PC-3 (cell line): ENCODE results near the gene ENTREP1. TPM values are rescaled to one million over a fixed set of nuclear protein-coding genes. Genes with fewer than 3 reads are reported as not detected.

ENCODE experiments used
- ATAC-seq: fragments of 200-7000 bp; cut with Tn5 transposase; 2 replicates; pipeline ENCODE4 v1.9.1; 2020; ENCODE audit warnings: mild to moderate bottlenecking, moderate library complexity
- BruUV-seq: library from RNA; stranded (reverse); fragments of 400-500 nt; replicated peaks from 2 replicates; lab custom pipeline; 2021; lab: Mats Ljungman, UMichigan
- CTCF ChIA-PET: fragments of 300-600 bp; sonication (Branson Sonifier 250); formaldehyde crosslinking; loops from one replicate; lab custom pipeline; 2022; ENCODE audit warnings: antibody characterized with exemption; lab: Charles Lee
- POLR2A ChIA-PET: fragments of 300-600 bp; sonication (Branson Sonifier 250); formaldehyde crosslinking; loops from one replicate; lab custom pipeline; 2022; ENCODE audit warnings: antibody characterized with exemption; ENCODE audit not compliant: unreplicated experiment; lab: Charles Lee
- DNase-seq: peaks from one replicate; pipeline ENCODE4 v3.0.0-alpha.2; 2015
- H2AFZ ChIP-seq: fragments of 300-600 bp; sonication (generic); 2 replicates; pipeline ENCODE4 v1.6.0; 2016; ENCODE audit warnings: antibody characterized with exemption, low read length
- H3F3A ChIP-seq: fragments of 300-600 bp; sonication (generic); one replicate; pipeline ENCODE4 v1.6.0; 2017; ENCODE audit warnings: antibody characterized with exemption, low read length, control low read depth, mild to moderate bottlenecking; ENCODE audit not compliant: unreplicated experiment
- H3K27ac ChIP-seq: fragments of 300-600 bp; sonication (generic); 2 replicates; pipeline ENCODE4 v1.5.1; 2016; ENCODE audit warnings: mild to moderate bottlenecking, low read length
- H3K27me3 ChIP-seq: fragments of 300-600 bp; sonication (generic); 2 replicates; pipeline ENCODE4 v1.6.1; 2016; ENCODE audit warnings: low read length, mixed read lengths
- H3K36me3 ChIP-seq: fragments of 300-600 bp; sonication (generic); 2 replicates; pipeline ENCODE4 v1.6.1; 2016; ENCODE audit warnings: low read depth, mixed run types, low read length, mixed read lengths
- H3K4me1 ChIP-seq: fragments of 300-600 bp; sonication (generic); 2 replicates; pipeline ENCODE4 v1.5.1; 2016; ENCODE audit warnings: low read length; ENCODE audit not compliant: insufficient read depth
- H3K4me2 ChIP-seq: fragments of 300-600 bp; sonication (generic); 2 replicates; pipeline ENCODE4 v1.6.0; 2016; ENCODE audit warnings: low read length
- H3K4me3 ChIP-seq: fragments of 300-600 bp; sonication (generic); 2 replicates; pipeline ENCODE4 v1.5.1; 2016; ENCODE audit warnings: mild to moderate bottlenecking, low read length, mixed read lengths
- H3K79me2 ChIP-seq: fragments of 300-600 bp; sonication (generic); 2 replicates; pipeline ENCODE4 v1.6.1; 2017; ENCODE audit warnings: low read length, mixed read lengths
- H3K9ac ChIP-seq: fragments of 300-600 bp; sonication (generic); 2 replicates; pipeline ENCODE4 v1.6.0; 2016; ENCODE audit warnings: mild to moderate bottlenecking, low read length
- H3K9me2 ChIP-seq: fragments of 300-600 bp; sonication (generic); replicated peaks from 2 replicates; pipeline ENCODE4 v1.6.1; 2016; ENCODE audit warnings: mixed run types, low read length, mixed read lengths
- H3K9me3 ChIP-seq: fragments of 300-600 bp; sonication (generic); 2 replicates; pipeline ENCODE4 v1.6.1; 2016; ENCODE audit warnings: low read length, mixed read lengths
- H4K20me1 ChIP-seq: fragments of 300-600 bp; sonication (generic); 2 replicates; pipeline ENCODE4 v1.6.1; 2016; ENCODE audit warnings: low read length, mixed read lengths
- EZH2 ChIP-seq: fragments of 300-600 bp; sonication (generic); IDR thresholded peaks from one replicate; pipeline ENCODE4 v1.6.1; 2017; ENCODE audit warnings: antibody characterized with exemption, mild to moderate bottlenecking, low read length; ENCODE audit not compliant: unreplicated experiment
- EZH2phosphoT487 ChIP-seq: fragments of 300-600 bp; sonication (generic); IDR thresholded peaks from 2 replicates; pipeline ENCODE4 v1.6.1; 2018; ENCODE audit warnings: mild to moderate bottlenecking, antibody characterized with exemption, low read length, borderline replicate concordance
- intact Hi-C: fragments of 100-400 bp; cut with micrococcal nuclease; formaldehyde crosslinking; loops from 2 replicates; pipeline ENCODE4 v1.9.0; 2023
- total RNA-seq: library from RNA; depleted of rRNA; stranded (reverse); fragments of >200 nt; gene quantifications from 2 replicates; pipeline ENCODE4 v1.2.3, GENCODE V29; 2014
- TF ChIP-seq, protein P1 (sequence below): fragments of 300-600 bp; sonication (generic); conservative IDR thresholded peaks from 2 replicates; pipeline ENCODE4 v1.5.1; 2017; ENCODE audit warnings: antibody characterized with exemption, low read depth, mild to moderate bottlenecking, low read length

Gene ENTREP1
- total RNA-seq, 1 experiment from 2014 or later, result 0.36 TPM

DNA sequence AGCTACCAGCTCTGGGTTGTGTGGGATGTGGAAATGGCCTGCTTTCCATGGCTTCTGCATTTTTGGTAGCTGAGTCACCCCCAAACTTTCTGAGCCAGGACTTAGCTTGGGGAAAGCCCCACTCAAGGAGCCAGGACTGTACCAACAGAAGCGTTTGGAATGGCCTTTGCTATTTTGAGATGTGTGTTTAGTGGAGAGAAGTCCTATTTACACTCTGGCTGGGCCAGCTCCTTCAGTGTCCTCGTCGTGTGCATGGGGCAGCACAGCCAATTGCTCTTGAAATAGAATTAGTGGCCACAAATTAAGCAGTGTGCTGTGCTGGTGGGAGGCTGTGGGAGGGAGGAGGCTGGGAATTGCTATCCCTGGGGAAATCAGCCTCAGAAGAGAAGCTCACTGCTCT is 51.6 kb downstream of the ENTREP1 start:
- Histone ChIP-seq H3K9ac (no peak overlapping the region), H4K20me1 (no peaks in the 10 kb centered on the region), H2AFZ (no peak overlapping the region; the same call in 1 of the 2 replicates), H3K27me3 (no peaks in the 10 kb centered on the region), H3F3A (no peaks in the 10 kb centered on the region), H3K4me3 (no peak overlapping the region), H3K4me2 (peak overlapping the region; percentile 45; the same call in 1 of the 2 replicates), H3K9me3 (no peaks in the 10 kb centered on the region), H3K79me2 (no peaks in the 10 kb centered on the region), H3K36me3 (no peaks in the 10 kb centered on the region), H3K27ac (no peak overlapping the region), H3K9me2 (no peaks in the 10 kb centered on the region), H3K4me1 (peaks cover 39% of the 10 kb centered on the region)
- peak; percentile 74 for DNase-seq
- TF ChIP-seq EZH2phosphoT487 (no peak), EZH2 (no peak)
- TF ChIP-seq, protein P1, sequence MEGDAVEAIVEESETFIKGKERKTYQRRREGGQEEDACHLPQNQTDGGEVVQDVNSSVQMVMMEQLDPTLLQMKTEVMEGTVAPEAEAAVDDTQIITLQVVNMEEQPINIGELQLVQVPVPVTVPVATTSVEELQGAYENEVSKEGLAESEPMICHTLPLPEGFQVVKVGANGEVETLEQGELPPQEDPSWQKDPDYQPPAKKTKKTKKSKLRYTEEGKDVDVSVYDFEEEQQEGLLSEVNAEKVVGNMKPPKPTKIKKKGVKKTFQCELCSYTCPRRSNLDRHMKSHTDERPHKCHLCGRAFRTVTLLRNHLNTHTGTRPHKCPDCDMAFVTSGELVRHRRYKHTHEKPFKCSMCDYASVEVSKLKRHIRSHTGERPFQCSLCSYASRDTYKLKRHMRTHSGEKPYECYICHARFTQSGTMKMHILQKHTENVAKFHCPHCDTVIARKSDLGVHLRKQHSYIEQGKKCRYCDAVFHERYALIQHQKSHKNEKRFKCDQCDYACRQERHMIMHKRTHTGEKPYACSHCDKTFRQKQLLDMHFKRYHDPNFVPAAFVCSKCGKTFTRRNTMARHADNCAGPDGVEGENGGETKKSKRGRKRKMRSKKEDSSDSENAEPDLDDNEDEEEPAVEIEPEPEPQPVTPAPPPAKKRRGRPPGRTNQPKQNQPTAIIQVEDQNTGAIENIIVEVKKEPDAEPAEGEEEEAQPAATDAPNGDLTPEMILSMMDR, result no peak
- peak; percentile 24; the same call in 1 of the 2 replicates for ATAC-seq
- POLR2A ChIA-PET, result no interaction called here
- BruUV-seq, result no TSS peak
- intact Hi-C loops, result no loop called here
- CTCF ChIA-PET, result no interaction called here

DNA sequence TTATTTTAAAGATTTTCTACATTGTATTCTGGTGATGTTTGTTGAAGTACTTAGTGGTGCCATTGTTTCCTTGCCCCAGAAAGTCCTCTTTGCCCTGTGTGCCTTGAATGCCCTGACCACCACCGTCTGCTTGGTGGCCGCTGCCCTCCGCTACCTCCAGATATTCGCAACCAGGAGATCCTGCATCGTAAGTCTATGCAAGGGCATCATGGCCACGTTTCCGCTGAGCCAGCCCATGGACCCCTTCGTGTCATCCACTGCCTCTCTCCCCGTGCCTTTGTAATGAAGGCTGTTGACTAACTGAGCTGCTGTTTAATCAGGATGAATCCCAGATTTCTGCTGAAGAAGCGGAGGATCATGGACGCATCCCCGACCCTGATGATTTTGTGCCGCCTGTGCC is 52.3 kb downstream of the ENTREP1 start:
- CTCF ChIA-PET, result no interaction called here

DNA sequence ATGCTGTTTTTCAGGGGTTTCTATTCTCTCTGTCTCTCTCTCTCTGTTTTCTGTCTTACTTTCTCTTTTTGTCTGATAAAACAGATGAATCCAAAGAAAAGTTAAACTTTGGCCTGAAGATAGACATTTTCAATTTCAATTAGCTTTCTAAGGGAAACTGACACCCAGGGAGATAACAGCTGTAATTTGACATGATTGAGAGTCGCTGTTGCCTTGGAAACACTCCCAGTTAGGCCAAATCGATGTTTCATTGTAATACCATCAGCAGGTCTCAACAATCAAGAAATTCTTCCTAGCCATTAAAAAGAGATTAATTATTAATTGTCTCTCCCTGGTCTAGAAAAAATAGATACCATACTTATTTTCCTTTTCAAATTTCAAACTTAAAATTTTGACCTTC is 53.0 kb downstream of the ENTREP1 start:
- Histone ChIP-seq H3K27me3 (no peaks in the 10 kb centered on the region), H3K27ac (no peak overlapping the region), H3K79me2 (no peaks in the 10 kb centered on the region), H3K4me3 (no peak overlapping the region), H3K9me3 (no peaks in the 10 kb centered on the region), H3K4me2 (no peak overlapping the region), H3K36me3 (no peaks in the 10 kb centered on the region), H3K9me2 (no peaks in the 10 kb centered on the region), H2AFZ (no peak overlapping the region), H3K9ac (no peak overlapping the region), H4K20me1 (no peaks in the 10 kb centered on the region), H3F3A (no peaks in the 10 kb centered on the region), H3K4me1 (peaks cover 39% of the 10 kb centered on the region)
- no peak for DNase-seq
- ChIA-PET CTCF (no interaction called here), POLR2A (no interaction called here)
- intact Hi-C loops, result no loop called here
- no TSS peak for BruUV-seq
- no peak for TF ChIP-seq EZH2phosphoT487
- TF ChIP-seq, protein P1, result no peak
- TF ChIP-seq EZH2, result no peak
- no peak for ATAC-seq

More for the DNA sequence above, 52.3 kb downstream of the ENTREP1 start:
- Histone ChIP-seq H2AFZ (no peak overlapping the region), H3K36me3 (no peaks in the 10 kb centered on the region), H3K27ac (no peak overlapping the region), H3K79me2 (no peaks in the 10 kb centered on the region), H3K27me3 (no peaks in the 10 kb centered on the region), H4K20me1 (no peaks in the 10 kb centered on the region), H3K9me2 (no peaks in the 10 kb centered on the region), H3F3A (no peaks in the 10 kb centered on the region), H3K9me3 (no peaks in the 10 kb centered on the region), H3K4me2 (peak overlapping the region; percentile 45; the same call in 1 of the 2 replicates), H3K4me3 (no peak overlapping the region), H3K9ac (no peak overlapping the region), H3K4me1 (peaks cover 39% of the 10 kb centered on the region)
- POLR2A ChIA-PET, result no interaction called here
- BruUV-seq, result no TSS peak
- DNase-seq (no peak), ATAC-seq (no peak)
- intact Hi-C loops, result no loop called here
- TF ChIP-seq EZH2phosphoT487 (no peak), EZH2 (no peak)
